Endodermal cell (in vitro differentiated cells): ENCODE data around the gene HCFC1. TPM values are rescaled to one million over a fixed set of nuclear protein-coding genes. Genes with fewer than 3 reads are reported as not detected.

Experiments used
- DNase-seq: peaks from one replicate; pipeline ENCODE4 v3.0.0-alpha.2; 2017
- H3K27ac ChIP-seq: 2 replicates; pipeline ENCODE4 v1.5.1; 2013; ENCODE audit warnings: mild to moderate bottlenecking, low read depth, low read length, moderate library complexity
- H3K27me3 ChIP-seq: 2 replicates; pipeline ENCODE4 v1.6.1; 2013; ENCODE audit warnings: mild to moderate bottlenecking, low read length, moderate library complexity; ENCODE audit not compliant: insufficient read depth, control insufficient read depth, poor library complexity, severe bottlenecking
- H3K36me3 ChIP-seq: 2 replicates; pipeline ENCODE4 v1.7.0; 2013; ENCODE audit warnings: mild to moderate bottlenecking, low read length, moderate library complexity; ENCODE audit not compliant: control insufficient read depth, insufficient read depth
- H3K4me1 ChIP-seq: one replicate; pipeline ENCODE4 v1.7.0; 2013; ENCODE audit warnings: low read length; ENCODE audit not compliant: control insufficient read depth, insufficient read depth
- H3K4me3 ChIP-seq: 2 replicates; pipeline ENCODE4 v1.5.1; 2013; ENCODE audit warnings: mild to moderate bottlenecking, low read length, moderate library complexity
- H3K9ac ChIP-seq: 2 replicates; pipeline ENCODE4 v1.6.1; 2013; ENCODE audit warnings: mild to moderate bottlenecking, low read length, moderate library complexity; ENCODE audit not compliant: poor library complexity, severe bottlenecking; ENCODE audit errors: extremely low read depth
- H3K9me3 ChIP-seq: 2 replicates; pipeline ENCODE4 v1.6.1; 2013; ENCODE audit warnings: mild to moderate bottlenecking, low read length, moderate library complexity; ENCODE audit not compliant: control insufficient read depth
- H3K27ac Mint-ChIP-seq: 2 replicates; pipeline ENCODE4 v1.8.0; 2020; ENCODE audit warnings: mixed read lengths
- H3K27me3 Mint-ChIP-seq: 2 replicates; pipeline ENCODE4 v1.8.0; 2021; ENCODE audit warnings: mild to moderate bottlenecking, mixed read lengths; ENCODE audit not compliant: insufficient read depth
- H3K36me3 Mint-ChIP-seq: 2 replicates; pipeline ENCODE4 v1.8.0; 2020; ENCODE audit warnings: low read depth, mixed read lengths
- H3K4me1 Mint-ChIP-seq: 2 replicates; pipeline ENCODE4 v1.8.0; 2020; ENCODE audit warnings: mixed read lengths
- H3K4me3 Mint-ChIP-seq: 2 replicates; pipeline ENCODE4 v1.8.0; 2020; ENCODE audit warnings: mild to moderate bottlenecking, moderate library complexity, mixed read lengths
- H3K9me3 Mint-ChIP-seq: 2 replicates; pipeline ENCODE4 v1.8.0; 2020; ENCODE audit warnings: mild to moderate bottlenecking, mixed read lengths
- CTCF ChIP-seq: fragments of 200-600 bp; sonication (generic); conservative IDR thresholded peaks from 2 replicates; pipeline ENCODE4 v1.5.0; 2021; ENCODE audit warnings: antibody characterized with exemption, mild to moderate bottlenecking
- WGBS, 2 experiments: methylation state at CpG; one replicate each; pipeline versions ENCODE4 v1.1.5 to v1.1.7; 2013; ENCODE audit warnings: missing lambda C conversion rate in 2 of 2, mixed read lengths in 1 of 2; ENCODE audit not compliant: insufficient coverage in 1 of 2, insufficient read length in 1 of 2; 5-methylcytosine and 5-hydroxymethylcytosine counted together
- total RNA-seq, 2 donors: library from RNA; stranded (reverse); fragmentation: NEBNext Ultra II Directional in 1 of 2; extraction: Animal tissue kit (Norgen Biotek cat#: 25700) in 1 of 2; gene quantifications; 2 replicates in 1 of 2; 3 replicates in 1 of 2; pipeline ENCODE4 v1.2.1, GENCODE V29; 2021

Gene HCFC1
- total RNA-seq, 2 donors from 2014 or later: 93.4 to 112 TPM

GRCh38 chrX:153960077-153960476, 11.5 kb downstream of the HCFC1 start:
- Mint-ChIP-seq H3K27ac (no peak overlapping the region), H3K9me3 (no peaks in the 10 kb centered on the region), H3K4me3 (no peak overlapping the region), H3K36me3 (peaks cover 89% of the 10 kb centered on the region), H3K27me3 (no peaks in the 10 kb centered on the region), H3K4me1 (no peaks in the 10 kb centered on the region)
- H3K27me3 ChIP-seq: no peaks in the 10 kb centered on the region
- DNase-seq: no peak
- no peak overlapping the region for H3K4me3 ChIP-seq
- H3K27ac ChIP-seq: no peak overlapping the region
- WGBS, 2 experiments: 94 to 100% methylated on average over 1 to 13 of the region's 16 CpGs
- H3K9me3 ChIP-seq: no peaks in the 10 kb centered on the region
- no peaks in the 10 kb centered on the region for H3K4me1 ChIP-seq
- peaks cover 42% of the 10 kb centered on the region for H3K36me3 ChIP-seq
- H3K9ac ChIP-seq: no peak overlapping the region
- TF ChIP-seq CTCF: no peak

GRCh38 chrX:153959649-153960048, 12.0 kb downstream of the HCFC1 start:
- no peaks in the 10 kb centered on the region for H3K27me3 ChIP-seq
- H3K27ac ChIP-seq: no peak overlapping the region
- peaks cover 42% of the 10 kb centered on the region for H3K36me3 ChIP-seq
- TF ChIP-seq CTCF: no peak
- Mint-ChIP-seq H3K9me3 (no peaks in the 10 kb centered on the region), H3K27ac (no peak overlapping the region), H3K27me3 (no peaks in the 10 kb centered on the region), H3K4me3 (no peak overlapping the region), H3K36me3 (peaks cover 92% of the 10 kb centered on the region), H3K4me1 (no peaks in the 10 kb centered on the region)
- H3K9ac ChIP-seq: no peak overlapping the region
- DNase-seq: no peak
- no peak overlapping the region for H3K4me3 ChIP-seq
- 80 to 97% methylated on average over 1 to 13 of the region's 15 CpGs for WGBS, 2 experiments
- no peaks in the 10 kb centered on the region for H3K4me1 ChIP-seq
- no peaks in the 10 kb centered on the region for H3K9me3 ChIP-seq

DNA sequence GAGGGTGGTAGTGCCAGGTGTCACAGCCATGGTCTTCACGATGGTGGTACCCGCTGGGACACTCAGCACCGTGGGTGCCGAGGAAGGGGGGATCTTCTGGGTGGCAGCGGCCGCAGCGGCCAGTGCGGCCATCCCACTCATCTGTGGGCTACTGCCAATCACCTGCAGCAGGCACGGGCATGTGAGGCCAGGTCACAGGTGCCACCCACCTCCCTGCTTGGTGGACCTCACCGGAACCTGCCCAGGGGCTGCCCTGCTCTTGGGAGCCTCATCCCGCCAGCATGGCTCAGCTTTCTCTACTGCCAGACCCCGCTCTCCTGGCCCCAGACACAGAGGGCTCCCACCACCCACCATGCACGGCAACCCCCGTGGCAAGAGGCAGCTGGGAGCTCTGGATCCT, 13.0 kb downstream of the HCFC1 start:
- Mint-ChIP-seq H3K4me3 (no peak overlapping the region), H3K36me3 (peaks cover 90% of the 10 kb centered on the region)

More for the DNA sequence above, 13.0 kb downstream of the HCFC1 start:
- H3K4me3 ChIP-seq: no peak overlapping the region
- 93% methylated on average over 14 of the region's 14 CpGs; no CpG with 5 or more reads in 1 of the 2 experiments for WGBS, 2 experiments
- DNase-seq: no peak
- no peaks in the 10 kb centered on the region for H3K27me3 ChIP-seq
- no peak for TF ChIP-seq CTCF
- H3K36me3 ChIP-seq: peaks cover 42% of the 10 kb centered on the region
- H3K4me1 ChIP-seq: no peaks in the 10 kb centered on the region
- Mint-ChIP-seq H3K4me1 (no peaks in the 10 kb centered on the region), H3K27ac (no peak overlapping the region), H3K27me3 (no peaks in the 10 kb centered on the region), H3K9me3 (no peaks in the 10 kb centered on the region)
- no peak overlapping the region for H3K9ac ChIP-seq
- H3K27ac ChIP-seq: no peak overlapping the region
- no peaks in the 10 kb centered on the region for H3K9me3 ChIP-seq
